Measurements from ENCODE around the gene CLPTM1. TPM values are rescaled to one million over a fixed set of nuclear protein-coding genes. Genes with fewer than 3 reads are reported as not detected.

The CLPTM1 gene
- total and polyA plus RNA-seq, 9 of the 15 experiments (the other 6 are each of a cell fraction or from before 2014, with no cell fraction given): 0.37 to 96.0 (median 27.5) TPM

DNA sequence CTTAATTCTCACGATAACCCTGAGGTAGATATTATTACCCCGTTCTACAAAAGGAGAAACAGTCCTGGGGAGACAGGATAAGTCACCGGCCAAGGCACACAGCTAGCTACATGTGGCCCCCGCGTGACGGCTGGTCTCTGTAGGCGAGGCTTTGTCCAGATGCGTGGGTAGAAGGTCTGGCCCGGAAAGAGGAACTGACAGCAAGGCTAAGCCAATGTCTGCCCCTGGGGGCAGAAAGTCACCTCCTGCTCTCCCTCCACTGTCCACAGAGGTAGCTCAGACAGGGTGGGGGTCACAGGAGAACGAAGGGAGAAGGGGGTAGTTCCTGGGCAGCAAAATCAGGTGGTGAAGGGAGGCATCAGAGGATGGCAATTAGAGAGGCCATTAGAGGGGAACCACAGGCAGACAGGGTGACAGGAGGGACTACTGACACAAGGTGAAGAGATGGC is 11.4 kb upstream of the CLPTM1 start (continued):
- TF ChIP-seq CBX1 (IDR thresholded peaks at IDR 0.05; ENCODE audit: low read depth) (no peak), RHOXF2B (CRISPR knock-in tag; conservative IDR thresholded peaks at IDR 0.05) (no peak), RCOR1 (IDR thresholded peaks at IDR 0.05; ENCODE audit: borderline replicate concordance in 1 of 2, low read depth in 2 of 2, low read length in 2 of 2) (peak in 1 of 2 experiments; percentile 71; a peak in 2 of 4 replicates), PCBP2 (IDR thresholded peaks at IDR 0.05; ENCODE audit: low read depth, low read length, poor library complexity, severe bottlenecking) (no peak), ZNF79 (CRISPR knock-in tag; IDR thresholded peaks at IDR 0.05; ENCODE audit: low read depth) (no peak), TAF9B (IDR thresholded peaks at IDR 0.05; ENCODE audit: partially characterized antibody) (no peak), ATF7 (IDR thresholded peaks at IDR 0.05) (peak; percentile 62; the same call in 1 of the 2 replicates), RBBP5 (IDR thresholded peaks at IDR 0.05; ENCODE audit: borderline replicate concordance, insufficient read depth, low read length, poor library complexity, severe bottlenecking) (no peak), ZNF431 (CRISPR knock-in tag; IDR thresholded peaks at IDR 0.05) (peak; percentile 52), POLR3A (IDR thresholded peaks at IDR 0.05; ENCODE audit: borderline replicate concordance, extremely low read depth, insufficient read depth, insufficient read length) (no peak)
- TF ChIP-seq, protein P1, sequence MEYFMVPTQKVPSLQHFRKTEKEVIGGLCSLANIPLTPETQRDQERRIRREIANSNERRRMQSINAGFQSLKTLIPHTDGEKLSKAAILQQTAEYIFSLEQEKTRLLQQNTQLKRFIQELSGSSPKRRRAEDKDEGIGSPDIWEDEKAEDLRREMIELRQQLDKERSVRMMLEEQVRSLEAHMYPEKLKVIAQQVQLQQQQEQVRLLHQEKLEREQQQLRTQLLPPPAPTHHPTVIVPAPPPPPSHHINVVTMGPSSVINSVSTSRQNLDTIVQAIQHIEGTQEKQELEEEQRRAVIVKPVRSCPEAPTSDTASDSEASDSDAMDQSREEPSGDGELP (CRISPR knock-in tag; IDR thresholded peaks at IDR 0.05; ENCODE audit: borderline replicate concordance): peak; percentile 82
- TF ChIP-seq, protein P2, sequence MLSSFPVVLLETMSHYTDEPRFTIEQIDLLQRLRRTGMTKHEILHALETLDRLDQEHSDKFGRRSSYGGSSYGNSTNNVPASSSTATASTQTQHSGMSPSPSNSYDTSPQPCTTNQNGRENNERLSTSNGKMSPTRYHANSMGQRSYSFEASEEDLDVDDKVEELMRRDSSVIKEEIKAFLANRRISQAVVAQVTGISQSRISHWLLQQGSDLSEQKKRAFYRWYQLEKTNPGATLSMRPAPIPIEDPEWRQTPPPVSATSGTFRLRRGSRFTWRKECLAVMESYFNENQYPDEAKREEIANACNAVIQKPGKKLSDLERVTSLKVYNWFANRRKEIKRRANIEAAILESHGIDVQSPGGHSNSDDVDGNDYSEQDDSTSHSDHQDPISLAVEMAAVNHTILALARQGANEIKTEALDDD (IDR thresholded peaks at IDR 0.05): no peak; the same call in 1 of the 2 replicates
- TF ChIP-seq, protein P3, sequence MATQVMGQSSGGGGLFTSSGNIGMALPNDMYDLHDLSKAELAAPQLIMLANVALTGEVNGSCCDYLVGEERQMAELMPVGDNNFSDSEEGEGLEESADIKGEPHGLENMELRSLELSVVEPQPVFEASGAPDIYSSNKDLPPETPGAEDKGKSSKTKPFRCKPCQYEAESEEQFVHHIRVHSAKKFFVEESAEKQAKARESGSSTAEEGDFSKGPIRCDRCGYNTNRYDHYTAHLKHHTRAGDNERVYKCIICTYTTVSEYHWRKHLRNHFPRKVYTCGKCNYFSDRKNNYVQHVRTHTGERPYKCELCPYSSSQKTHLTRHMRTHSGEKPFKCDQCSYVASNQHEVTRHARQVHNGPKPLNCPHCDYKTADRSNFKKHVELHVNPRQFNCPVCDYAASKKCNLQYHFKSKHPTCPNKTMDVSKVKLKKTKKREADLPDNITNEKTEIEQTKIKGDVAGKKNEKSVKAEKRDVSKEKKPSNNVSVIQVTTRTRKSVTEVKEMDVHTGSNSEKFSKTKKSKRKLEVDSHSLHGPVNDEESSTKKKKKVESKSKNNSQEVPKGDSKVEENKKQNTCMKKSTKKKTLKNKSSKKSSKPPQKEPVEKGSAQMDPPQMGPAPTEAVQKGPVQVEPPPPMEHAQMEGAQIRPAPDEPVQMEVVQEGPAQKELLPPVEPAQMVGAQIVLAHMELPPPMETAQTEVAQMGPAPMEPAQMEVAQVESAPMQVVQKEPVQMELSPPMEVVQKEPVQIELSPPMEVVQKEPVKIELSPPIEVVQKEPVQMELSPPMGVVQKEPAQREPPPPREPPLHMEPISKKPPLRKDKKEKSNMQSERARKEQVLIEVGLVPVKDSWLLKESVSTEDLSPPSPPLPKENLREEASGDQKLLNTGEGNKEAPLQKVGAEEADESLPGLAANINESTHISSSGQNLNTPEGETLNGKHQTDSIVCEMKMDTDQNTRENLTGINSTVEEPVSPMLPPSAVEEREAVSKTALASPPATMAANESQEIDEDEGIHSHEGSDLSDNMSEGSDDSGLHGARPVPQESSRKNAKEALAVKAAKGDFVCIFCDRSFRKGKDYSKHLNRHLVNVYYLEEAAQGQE (IDR thresholded peaks at IDR 0.05; ENCODE audit: borderline replicate concordance): peak; percentile 26; the same call in 1 of the 2 replicates
- TF ChIP-seq, protein P3 (CRISPR knock-in tag; IDR thresholded peaks at IDR 0.05; ENCODE audit: low read depth): no peak
- TF ChIP-seq, protein P4, sequence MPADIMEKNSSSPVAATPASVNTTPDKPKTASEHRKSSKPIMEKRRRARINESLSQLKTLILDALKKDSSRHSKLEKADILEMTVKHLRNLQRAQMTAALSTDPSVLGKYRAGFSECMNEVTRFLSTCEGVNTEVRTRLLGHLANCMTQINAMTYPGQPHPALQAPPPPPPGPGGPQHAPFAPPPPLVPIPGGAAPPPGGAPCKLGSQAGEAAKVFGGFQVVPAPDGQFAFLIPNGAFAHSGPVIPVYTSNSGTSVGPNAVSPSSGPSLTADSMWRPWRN (IDR thresholded peaks at IDR 0.05; ENCODE audit: low read depth): no peak
- TF ChIP-seq, protein P5, sequence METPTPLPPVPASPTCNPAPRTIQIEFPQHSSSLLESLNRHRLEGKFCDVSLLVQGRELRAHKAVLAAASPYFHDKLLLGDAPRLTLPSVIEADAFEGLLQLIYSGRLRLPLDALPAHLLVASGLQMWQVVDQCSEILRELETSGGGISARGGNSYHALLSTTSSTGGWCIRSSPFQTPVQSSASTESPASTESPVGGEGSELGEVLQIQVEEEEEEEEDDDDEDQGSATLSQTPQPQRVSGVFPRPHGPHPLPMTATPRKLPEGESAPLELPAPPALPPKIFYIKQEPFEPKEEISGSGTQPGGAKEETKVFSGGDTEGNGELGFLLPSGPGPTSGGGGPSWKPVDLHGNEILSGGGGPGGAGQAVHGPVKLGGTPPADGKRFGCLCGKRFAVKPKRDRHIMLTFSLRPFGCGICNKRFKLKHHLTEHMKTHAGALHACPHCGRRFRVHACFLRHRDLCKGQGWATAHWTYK (CRISPR knock-in tag; IDR thresholded peaks at IDR 0.05): no peak; the same call in 1 of the 2 replicates

Measured in K562 (cell line).